GM10266 (cell line): ENCODE data around the gene HS6ST3.

ENCODE experiments used
- DNase-seq: peaks from one replicate; pipeline ENCODE4 v3.0.0; 2012; ENCODE audit errors: extremely low spot score
- CTCF ChIP-seq: IDR thresholded peaks from 2 replicates; pipeline ENCODE4 v1.5.1; 2012; ENCODE audit warnings: mild to moderate bottlenecking, low read depth; ENCODE audit not compliant: control insufficient read depth, insufficient read depth; ENCODE audit errors: missing control alignments

The HS6ST3 gene

GRCh38 chr13:96299235-96299634 lies 209.3 kb downstream of the HS6ST3 start:
- TF ChIP-seq CTCF = no peak
- no peak for DNase-seq

GRCh38 chr13:96308568-96308967 lies 218.7 kb downstream of the HS6ST3 start:
- no peak for DNase-seq
- TF ChIP-seq CTCF = no peak

- no peak for DNase-seq
- no peak for TF ChIP-seq CTCF
Observed at GRCh38 chr13:96314974-96315373, 225.1 kb downstream of the HS6ST3 start.

GRCh38 chr13:96338030-96338429 lies 248.1 kb downstream of the HS6ST3 start:
- peak; percentile 15 for DNase-seq
- TF ChIP-seq CTCF = no peak

- no peak for DNase-seq
- TF ChIP-seq CTCF = no peak
Observed at GRCh38 chr13:96342286-96342685, 252.4 kb downstream of the HS6ST3 start.

GRCh38 chr13:96342852-96343465 lies 253.1 kb downstream of the HS6ST3 start:
- TF ChIP-seq CTCF = no peak
- no peak for DNase-seq

- TF ChIP-seq CTCF = no peak
- no peak for DNase-seq
Observed at GRCh38 chr13:96346921-96347320, 257.0 kb downstream of the HS6ST3 start.
